ENCODE measurements around the gene HOXA7. TPM values are rescaled to one million over a fixed set of nuclear protein-coding genes. Genes with fewer than 3 reads are reported as not detected.

Gene HOXA7
- total and polyA plus RNA-seq, 2 donors (not counting 1 experiment from before 2014, with no cell fraction given): 0.37 TPM; not detected in 1

DNA sequence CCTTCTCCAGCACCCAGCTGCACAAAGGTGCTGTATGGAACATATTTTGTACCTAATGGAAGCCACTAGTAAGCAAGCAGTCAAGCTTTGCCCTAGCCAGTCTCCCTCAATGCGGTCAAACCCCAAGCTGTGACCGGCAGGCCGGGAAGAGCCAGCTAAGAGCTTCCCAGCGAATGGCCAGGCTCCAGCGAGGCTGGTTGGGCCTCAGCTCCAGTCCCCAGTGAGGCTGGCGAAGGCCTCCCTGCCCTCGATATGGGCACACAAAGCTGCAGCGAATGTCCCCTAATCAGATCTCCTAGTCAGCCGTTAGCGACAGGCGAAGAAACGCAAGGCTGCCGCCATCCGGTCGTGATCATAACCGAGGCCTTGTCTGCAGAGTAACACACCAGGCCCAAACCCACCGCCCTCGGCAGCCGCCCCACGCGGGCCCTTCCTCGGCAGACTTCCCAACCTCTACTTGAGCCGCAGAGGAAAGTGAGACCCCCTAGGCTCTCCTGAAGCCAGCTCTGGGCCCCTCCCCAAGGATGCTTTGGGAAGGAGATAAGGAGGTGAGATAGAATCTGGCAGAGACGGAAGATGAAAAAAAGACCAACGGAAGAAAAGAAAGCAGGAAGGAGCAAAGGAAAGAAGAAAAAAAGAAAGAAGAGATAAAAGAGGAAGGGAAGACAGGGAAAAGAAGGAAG lies 11.9 kb upstream of the HOXA7 start:
- Histone ChIP-seq H2AFZ (ENCODE audit: insufficient read depth, low read depth, low read length, poor library complexity, severe bottlenecking) (no peak overlapping the region), H3K4me2 (replicated peaks; ENCODE audit: low read depth, low read length, poor library complexity, severe bottlenecking) (no peak overlapping the region), H3K9me3 (ENCODE audit: control extremely low read depth in 1 of 3, control insufficient read depth in 2 of 3, insufficient read depth in 1 of 3, low read length in 2 of 3) (peaks cover 0 to 88% (median 28%) of the 10 kb centered on the region in 3 donors), H3K79me2 (ENCODE audit: control insufficient read depth, insufficient read depth, low read length) (no peaks in the 10 kb centered on the region), H3K36me3 (replicated peaks in 1 of 2; ENCODE audit: control extremely low read depth in 1 of 2, control insufficient read depth in 1 of 2, extremely low read depth in 1 of 2, insufficient read depth in 2 of 2, low read length in 1 of 2) (no peaks in the 10 kb centered on the region), H3K27ac (ENCODE audit: low read length in 2 of 2) (no peak overlapping the region), H3K4me1 (ENCODE audit: control insufficient read depth in 2 of 2, insufficient read depth in 2 of 2, low read length in 2 of 2) (peaks cover 47 to 70% of the 10 kb centered on the region in 2 donors), H3K9ac (ENCODE audit: low read length) (no peak overlapping the region), H3K4me3 (ENCODE audit: control extremely low read depth in 1 of 5, extremely low read depth in 1 of 5, insufficient read depth in 1 of 5, low read depth in 2 of 5, low read length in 4 of 5) (no peak overlapping the region), H4K20me1 (ENCODE audit: control insufficient read depth, insufficient read depth, low read length, poor library complexity, severe bottlenecking) (peaks cover 12% of the 10 kb centered on the region), H3K27me3 (replicated peaks in 1 of 4; ENCODE audit: control extremely low read depth in 1 of 4, control insufficient read depth in 3 of 4, insufficient read depth in 4 of 4, low read length in 3 of 4) (peaks cover 0 to 98% (median 84%) of the 10 kb centered on the region in 4 experiments)
- ChIA-PET POLR2A (no interaction called here), CTCF (interaction anchor here (0.7 to 1.1 kb wide), 4 partner anchors 10 to 1314 kb away, joined by 3 to 5 read pairs (median 3); no protein-coding TSS in a partner anchor)
- H3K4me3 Mint-ChIP-seq: peak overlapping the region; percentile 45
- peak overlapping the region; percentile 71 for H3K27ac Mint-ChIP-seq
- H3K9me3 Mint-ChIP-seq (ENCODE audit: insufficient read depth): no peaks in the 10 kb centered on the region
- no peak for TF ChIP-seq EZH2 (IDR thresholded peaks at IDR 0.05; ENCODE audit: borderline replicate concordance, insufficient read depth, low read depth, low read length, poor library complexity, severe bottlenecking)
- TF ChIP-seq, protein P1, sequence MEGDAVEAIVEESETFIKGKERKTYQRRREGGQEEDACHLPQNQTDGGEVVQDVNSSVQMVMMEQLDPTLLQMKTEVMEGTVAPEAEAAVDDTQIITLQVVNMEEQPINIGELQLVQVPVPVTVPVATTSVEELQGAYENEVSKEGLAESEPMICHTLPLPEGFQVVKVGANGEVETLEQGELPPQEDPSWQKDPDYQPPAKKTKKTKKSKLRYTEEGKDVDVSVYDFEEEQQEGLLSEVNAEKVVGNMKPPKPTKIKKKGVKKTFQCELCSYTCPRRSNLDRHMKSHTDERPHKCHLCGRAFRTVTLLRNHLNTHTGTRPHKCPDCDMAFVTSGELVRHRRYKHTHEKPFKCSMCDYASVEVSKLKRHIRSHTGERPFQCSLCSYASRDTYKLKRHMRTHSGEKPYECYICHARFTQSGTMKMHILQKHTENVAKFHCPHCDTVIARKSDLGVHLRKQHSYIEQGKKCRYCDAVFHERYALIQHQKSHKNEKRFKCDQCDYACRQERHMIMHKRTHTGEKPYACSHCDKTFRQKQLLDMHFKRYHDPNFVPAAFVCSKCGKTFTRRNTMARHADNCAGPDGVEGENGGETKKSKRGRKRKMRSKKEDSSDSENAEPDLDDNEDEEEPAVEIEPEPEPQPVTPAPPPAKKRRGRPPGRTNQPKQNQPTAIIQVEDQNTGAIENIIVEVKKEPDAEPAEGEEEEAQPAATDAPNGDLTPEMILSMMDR (IDR thresholded peaks at IDR 0.05): no peak
- intact Hi-C loops (cut with micrococcal nuclease): loop anchor here (10.0 kb wide), 2 partner anchors 894 to 974 kb away; no protein-coding TSS in a partner anchor
- peaks cover 61% of the 10 kb centered on the region for H3K27me3 Mint-ChIP-seq
- 4% methylated on average over 18 of the region's 25 CpGs for WGBS (ENCODE audit: insufficient coverage)
- ATAC-seq (ENCODE audit: low read depth): no peak
- DNase-seq: peak; percentile 47
- H3K4me1 Mint-ChIP-seq: peaks cover 25% of the 10 kb centered on the region

DNA sequence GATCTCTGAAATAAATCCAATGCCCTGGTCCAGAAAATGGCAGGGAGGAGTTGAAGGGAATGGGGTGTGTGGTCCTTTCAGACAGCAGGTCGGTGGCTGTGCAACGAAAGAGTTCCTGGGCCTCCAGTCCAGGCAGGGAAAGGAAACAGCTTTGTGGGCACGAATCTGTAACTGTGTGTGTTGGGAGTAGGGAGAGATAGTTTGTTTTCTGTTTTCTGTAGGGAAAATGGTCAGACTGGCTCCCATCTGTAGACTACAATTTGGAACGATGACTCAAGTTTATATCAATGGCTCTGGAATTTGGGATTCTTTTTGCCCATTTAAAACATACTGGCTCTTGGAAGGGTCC lies 11.4 kb upstream of the HOXA7 start:
- no peak for ATAC-seq (ENCODE audit: low read depth)
- ChIA-PET CTCF (interaction anchor here (0.9 kb wide), 2 partner anchors 9 to 1313 kb away, joined by 3 read pairs; no protein-coding TSS in a partner anchor), POLR2A (no interaction called here)
- no peaks in the 10 kb centered on the region for H3K36me3 ChIP-seq (replicated peaks in 1 of 2; ENCODE audit: control extremely low read depth in 1 of 2, control insufficient read depth in 1 of 2, extremely low read depth in 1 of 2, insufficient read depth in 2 of 2, low read length in 1 of 2)
- TF ChIP-seq EZH2 (IDR thresholded peaks at IDR 0.05; ENCODE audit: borderline replicate concordance, insufficient read depth, low read depth, low read length, poor library complexity, severe bottlenecking): no peak
- TF ChIP-seq, protein P1 (IDR thresholded peaks at IDR 0.05): no peak
- peaks cover 25% of the 10 kb centered on the region for H3K4me1 Mint-ChIP-seq
- no peaks in the 10 kb centered on the region for H3K9me3 Mint-ChIP-seq (ENCODE audit: insufficient read depth)
- H3K4me3 ChIP-seq (ENCODE audit: control extremely low read depth in 1 of 5, extremely low read depth in 1 of 5, insufficient read depth in 1 of 5, low read depth in 2 of 5, low read length in 4 of 5): no peak overlapping the region
- no peak overlapping the region for H3K4me2 ChIP-seq (replicated peaks; ENCODE audit: low read depth, low read length, poor library complexity, severe bottlenecking)
- peak overlapping the region; percentile 71 for H3K27ac Mint-ChIP-seq
- no peak overlapping the region for H2AFZ ChIP-seq (ENCODE audit: insufficient read depth, low read depth, low read length, poor library complexity, severe bottlenecking)
- H3K27ac ChIP-seq (ENCODE audit: low read length in 2 of 2): no peak overlapping the region
- peaks cover 0 to 88% (median 27%) of the 10 kb centered on the region in 3 donors for H3K9me3 ChIP-seq (ENCODE audit: control extremely low read depth in 1 of 3, control insufficient read depth in 2 of 3, insufficient read depth in 1 of 3, low read length in 2 of 3)
- intact Hi-C loops (cut with micrococcal nuclease): loop anchor here (10.0 kb wide), 2 partner anchors 893 to 973 kb away; no protein-coding TSS in a partner anchor
- peaks cover 43 to 64% of the 10 kb centered on the region in 2 donors for H3K4me1 ChIP-seq (ENCODE audit: control insufficient read depth in 2 of 2, insufficient read depth in 2 of 2, low read length in 2 of 2)
- H3K4me3 Mint-ChIP-seq: no peak overlapping the region
- no peak overlapping the region for H3K9ac ChIP-seq (ENCODE audit: low read length)
- H3K27me3 Mint-ChIP-seq: peaks cover 65% of the 10 kb centered on the region
- DNase-seq: no peak
- H3K79me2 ChIP-seq (ENCODE audit: control insufficient read depth, insufficient read depth, low read length): no peaks in the 10 kb centered on the region
- 23% methylated on average over 3 of the region's 4 CpGs for WGBS (ENCODE audit: insufficient coverage)
- H3K27me3 ChIP-seq (replicated peaks in 1 of 4; ENCODE audit: control extremely low read depth in 1 of 4, control insufficient read depth in 3 of 4, insufficient read depth in 4 of 4, low read length in 3 of 4): peaks cover 0 to 99% (median 87%) of the 10 kb centered on the region in 4 experiments
- peaks cover 12% of the 10 kb centered on the region for H4K20me1 ChIP-seq (ENCODE audit: control insufficient read depth, insufficient read depth, low read length, poor library complexity, severe bottlenecking)

Data from B cell (primary cell).